ENCODE data around the gene POLD1. TPM values are rescaled to one million over a fixed set of nuclear protein-coding genes. Genes with fewer than 3 reads are reported as not detected.
A peak's percentile ranks its signal among the peaks of the same experiment; 100 is the strongest.

Gene POLD1
- polyA plus RNA-seq, 1 donor from 2014 or later = 32.8 TPM

DNA sequence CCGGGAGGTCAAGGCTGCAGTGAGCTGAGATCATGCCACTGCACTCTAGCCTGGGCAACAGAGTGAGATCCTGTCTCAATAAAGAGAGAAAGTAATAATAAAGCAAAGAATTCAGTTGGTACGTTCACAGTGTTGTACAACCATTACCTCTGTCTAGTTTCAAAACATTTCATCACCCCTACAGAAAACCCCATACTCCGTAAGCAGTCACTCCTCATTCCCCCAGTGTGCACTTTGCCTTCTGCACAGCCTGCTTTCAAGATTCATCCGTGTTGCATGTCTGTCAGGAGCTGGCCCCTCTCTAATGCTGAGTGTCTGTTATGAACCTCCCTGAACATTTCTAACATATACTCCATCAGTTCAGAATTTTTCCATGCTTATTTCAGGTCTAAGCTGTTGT, 9.4 kb downstream of the POLD1 start:
- Mint-ChIP-seq H3K4me3 (no peak overlapping the region), H3K9me3 (no peaks in the 10 kb centered on the region), H3K27ac (peak overlapping the region in 1 of 3 donors; percentile 47), H3K27me3 (no peaks in the 10 kb centered on the region), H3K4me1 (peaks cover 0 to 4% (median 4%) of the 10 kb centered on the region in 3 donors), H3K36me3 (peaks cover 8% of the 10 kb centered on the region)

DNA sequence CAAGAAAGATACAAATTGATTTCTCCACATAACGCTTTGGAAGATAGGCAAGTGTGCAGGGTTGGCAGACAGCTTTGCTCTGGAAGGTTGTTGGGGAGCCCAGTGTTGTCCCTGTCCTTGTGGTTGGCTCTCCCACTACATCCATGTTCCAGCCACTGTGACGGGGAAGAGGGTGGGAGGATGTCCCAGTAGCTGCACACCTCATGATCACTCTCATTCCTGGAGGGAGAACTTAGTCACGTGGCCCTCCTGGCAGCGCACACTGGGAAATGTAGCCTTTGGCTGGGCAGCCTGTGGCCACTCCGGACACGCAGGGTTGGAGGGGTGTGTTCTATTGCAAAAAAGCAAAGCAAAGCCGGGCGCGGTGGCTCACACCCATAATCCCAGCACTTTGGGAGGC, 9.9 kb downstream of the POLD1 start:
- Mint-ChIP-seq H3K4me3 (no peak overlapping the region), H3K27me3 (no peaks in the 10 kb centered on the region), H3K9me3 (no peaks in the 10 kb centered on the region), H3K36me3 (peaks cover 8% of the 10 kb centered on the region), H3K27ac (peak overlapping the region in 1 of 3 donors; percentile 47), H3K4me1 (peaks cover 0 to 4% (median 4%) of the 10 kb centered on the region in 3 donors)

DNA sequence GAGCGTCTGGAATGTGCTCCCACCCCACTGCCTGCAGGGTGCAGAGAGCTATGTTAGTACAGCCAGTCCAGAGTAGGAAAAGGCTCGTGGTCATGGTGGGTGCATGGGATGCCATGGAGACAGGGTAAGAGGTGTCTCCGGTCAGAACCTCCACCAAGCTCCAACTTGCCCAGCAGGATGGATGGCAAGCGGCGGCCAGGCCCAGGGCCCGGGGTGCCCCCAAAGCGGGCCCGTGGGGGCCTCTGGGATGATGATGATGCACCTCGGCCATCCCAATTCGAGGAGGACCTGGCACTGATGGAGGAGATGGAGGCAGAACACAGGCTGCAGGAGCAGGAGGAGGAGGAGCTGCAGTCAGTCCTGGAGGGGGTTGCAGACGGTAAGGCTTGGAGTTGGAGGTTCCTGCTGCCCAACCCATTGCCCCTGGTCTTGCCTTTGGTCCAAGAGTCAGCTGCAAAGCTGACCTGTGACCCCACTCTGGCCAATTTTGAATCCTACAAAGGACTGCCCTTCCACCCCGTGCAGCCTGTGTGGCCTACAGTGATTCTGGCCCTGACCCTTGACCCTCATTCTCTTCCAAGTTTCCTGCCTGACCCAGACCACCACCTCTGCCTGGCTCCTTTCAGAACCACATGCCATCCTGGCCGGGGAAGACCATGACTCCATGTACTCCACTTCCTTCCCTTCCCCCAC, 14.7 kb downstream of the POLD1 start:
- Mint-ChIP-seq H3K4me1 (peaks cover 0 to 5% (median 4%) of the 10 kb centered on the region in 3 donors), H3K27me3 (no peaks in the 10 kb centered on the region), H3K27ac (no peak overlapping the region), H3K9me3 (no peaks in the 10 kb centered on the region), H3K36me3 (peaks cover 5% of the 10 kb centered on the region), H3K4me3 (no peak overlapping the region)

GRCh38 chr19:50399368-50399745, 15.2 kb downstream of the POLD1 start:
- no peaks in the 10 kb centered on the region for H3K9me3 Mint-ChIP-seq
- H3K27me3 Mint-ChIP-seq = no peaks in the 10 kb centered on the region

GRCh38 chr19:50401605-50402450, 17.7 kb downstream of the POLD1 start:
- Mint-ChIP-seq H3K27ac (no peak overlapping the region), H3K4me1 (peaks cover 0 to 3% (median 3%) of the 10 kb centered on the region in 3 donors), H3K4me3 (no peak overlapping the region), H3K27me3 (no peaks in the 10 kb centered on the region), H3K36me3 (peaks cover 5% of the 10 kb centered on the region), H3K9me3 (no peaks in the 10 kb centered on the region)

More at GRCh38 chr19:50399368-50399745, 15.2 kb downstream of the POLD1 start:
- Mint-ChIP-seq H3K4me1 (peaks cover 0 to 5% (median 4%) of the 10 kb centered on the region in 3 donors), H3K4me3 (no peak overlapping the region), H3K36me3 (peaks cover 3% of the 10 kb centered on the region), H3K27ac (peak overlapping the region in 1 of 3 donors; percentile 28)

GRCh38 chr19:50402544-50403301, 18.6 kb downstream of the POLD1 start:
- Mint-ChIP-seq H3K27ac (no peak overlapping the region), H3K9me3 (no peaks in the 10 kb centered on the region), H3K4me1 (peaks cover 0 to 3% (median 1%) of the 10 kb centered on the region in 3 donors), H3K27me3 (no peaks in the 10 kb centered on the region), H3K36me3 (peaks cover 5% of the 10 kb centered on the region), H3K4me3 (no peak overlapping the region)

DNA sequence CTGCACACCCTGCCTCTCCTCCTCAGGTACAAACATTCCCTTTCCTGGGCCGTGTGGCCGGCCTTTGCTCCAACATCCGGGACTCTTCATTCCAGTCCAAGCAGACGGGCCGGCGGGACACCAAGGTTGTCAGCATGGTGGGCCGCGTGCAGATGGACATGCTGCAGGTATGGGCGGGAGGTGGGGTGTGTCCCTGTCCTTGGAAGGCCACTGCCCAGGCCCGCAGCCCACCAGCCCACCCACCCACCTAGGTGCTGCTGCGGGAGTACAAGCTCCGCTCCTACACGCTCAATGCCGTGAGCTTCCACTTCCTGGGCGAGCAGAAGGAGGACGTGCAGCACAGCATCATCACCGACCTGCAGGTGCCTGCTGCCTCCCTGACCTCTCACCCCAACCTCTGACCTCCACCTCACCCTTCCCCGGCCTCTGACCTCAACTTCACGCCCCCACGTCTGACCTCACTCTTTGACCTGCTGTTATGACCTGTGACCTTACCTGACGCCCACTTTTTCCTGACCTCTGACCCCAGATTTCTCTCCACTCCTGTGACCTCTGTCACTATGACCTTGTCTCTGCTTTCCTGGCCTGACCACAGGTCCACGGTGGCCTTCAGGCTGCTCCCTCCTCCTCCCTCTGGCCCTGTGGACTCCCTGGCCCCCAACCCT, 22.1 kb downstream of the POLD1 start:
- peaks cover 7% of the 10 kb centered on the region for H3K36me3 Mint-ChIP-seq
- H3K9me3 Mint-ChIP-seq = no peaks in the 10 kb centered on the region
- no peak overlapping the region for H3K4me3 Mint-ChIP-seq
- no peak overlapping the region for H3K27ac Mint-ChIP-seq
- H3K27me3 Mint-ChIP-seq = no peaks in the 10 kb centered on the region
- peaks cover 0 to 2% (median 0%) of the 10 kb centered on the region in 3 donors for H3K4me1 Mint-ChIP-seq

DNA sequence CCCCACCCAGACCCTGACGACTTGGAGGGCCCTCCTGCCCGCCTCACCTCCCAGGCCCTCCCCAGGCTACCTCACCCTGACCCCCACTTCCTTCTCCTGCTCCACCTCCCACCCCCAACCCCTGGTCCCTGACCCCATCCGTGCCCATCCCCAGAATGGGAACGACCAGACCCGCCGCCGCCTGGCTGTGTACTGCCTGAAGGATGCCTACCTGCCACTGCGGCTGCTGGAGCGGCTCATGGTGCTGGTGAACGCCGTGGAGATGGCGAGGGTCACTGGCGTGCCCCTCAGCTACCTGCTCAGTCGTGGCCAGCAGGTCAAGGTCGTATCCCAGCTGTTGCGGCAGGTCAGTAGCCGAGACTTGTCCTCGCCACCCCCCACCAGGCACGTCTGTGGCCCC, 22.7 kb downstream of the POLD1 start:
- peaks cover 0 to 2% (median 0%) of the 10 kb centered on the region in 3 donors for H3K4me1 Mint-ChIP-seq
- no peaks in the 10 kb centered on the region for H3K27me3 Mint-ChIP-seq
- peaks cover 7% of the 10 kb centered on the region for H3K36me3 Mint-ChIP-seq
- no peak overlapping the region for H3K4me3 Mint-ChIP-seq
- no peaks in the 10 kb centered on the region for H3K9me3 Mint-ChIP-seq
- H3K27ac Mint-ChIP-seq = no peak overlapping the region

DNA sequence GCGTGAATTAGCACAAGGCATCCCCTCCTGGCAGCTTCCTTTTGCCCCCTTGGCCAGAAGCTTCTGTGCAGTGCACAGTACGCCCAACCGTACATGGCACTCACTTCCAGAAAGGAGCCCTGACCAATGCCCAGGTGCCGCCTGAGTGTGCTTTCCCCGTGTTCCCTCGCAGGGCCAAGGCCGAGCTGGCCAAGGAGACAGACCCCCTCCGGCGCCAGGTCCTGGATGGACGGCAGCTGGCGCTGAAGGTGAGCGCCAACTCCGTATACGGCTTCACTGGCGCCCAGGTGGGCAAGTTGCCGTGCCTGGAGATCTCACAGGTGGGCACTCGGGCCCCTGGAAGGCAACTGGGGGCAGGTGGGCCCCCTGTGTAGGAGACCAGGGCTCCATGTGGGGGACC, 25.2 kb downstream of the POLD1 start:
- Mint-ChIP-seq H3K4me3 (no peak overlapping the region), H3K4me1 (peaks cover under 1 to 2% (median 1%) of the 10 kb centered on the region in 3 donors), H3K36me3 (peaks cover 4% of the 10 kb centered on the region)

DNA sequence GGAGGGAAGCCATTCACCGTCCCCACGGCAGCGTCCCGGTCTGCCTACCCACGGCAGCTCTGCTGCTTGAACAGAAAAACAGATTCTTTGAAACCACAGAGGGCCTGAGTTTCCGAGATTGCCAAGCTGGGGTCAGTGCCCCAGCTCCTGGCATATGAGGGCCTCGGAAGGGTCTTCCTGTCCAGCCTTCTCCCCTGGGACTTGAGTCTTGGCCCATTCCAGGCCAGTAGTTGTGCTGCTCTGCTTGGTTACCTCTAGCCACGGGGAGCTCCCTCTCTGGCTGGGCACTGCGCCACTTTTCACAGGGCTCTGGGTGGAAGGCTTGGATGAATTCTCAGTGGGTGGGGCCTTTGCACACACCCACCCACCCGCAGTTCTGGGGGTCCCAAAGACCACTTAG, 26.0 kb downstream of the POLD1 start:
- Mint-ChIP-seq H3K4me3 (peak overlapping the region in 1 of 4 donors; percentile 23), H3K27ac (peak overlapping the region in 2 of 3 donors; percentile 13 to 70), H3K9me3 (no peaks in the 10 kb centered on the region), H3K4me1 (peaks cover 6 to 8% (median 7%) of the 10 kb centered on the region in 3 donors), H3K27me3 (no peaks in the 10 kb centered on the region), H3K36me3 (peaks cover 4% of the 10 kb centered on the region)

More for the DNA sequence above, 25.2 kb downstream of the POLD1 start:
- Mint-ChIP-seq H3K9me3 (no peaks in the 10 kb centered on the region), H3K27ac (peak overlapping the region in 1 of 3 donors; percentile 70), H3K27me3 (no peaks in the 10 kb centered on the region)

GRCh38 chr19:50412419-50412818, 28.3 kb downstream of the POLD1 start:
- Mint-ChIP-seq H3K9me3 (no peaks in the 10 kb centered on the region), H3K27ac (peak overlapping the region in 1 of 3 donors; percentile 62), H3K4me3 (peak overlapping the region in 1 of 4 donors; percentile 56), H3K27me3 (no peaks in the 10 kb centered on the region), H3K4me1 (peaks cover 8 to 13% (median 8%) of the 10 kb centered on the region in 3 donors), H3K36me3 (peaks cover 2% of the 10 kb centered on the region)

DNA sequence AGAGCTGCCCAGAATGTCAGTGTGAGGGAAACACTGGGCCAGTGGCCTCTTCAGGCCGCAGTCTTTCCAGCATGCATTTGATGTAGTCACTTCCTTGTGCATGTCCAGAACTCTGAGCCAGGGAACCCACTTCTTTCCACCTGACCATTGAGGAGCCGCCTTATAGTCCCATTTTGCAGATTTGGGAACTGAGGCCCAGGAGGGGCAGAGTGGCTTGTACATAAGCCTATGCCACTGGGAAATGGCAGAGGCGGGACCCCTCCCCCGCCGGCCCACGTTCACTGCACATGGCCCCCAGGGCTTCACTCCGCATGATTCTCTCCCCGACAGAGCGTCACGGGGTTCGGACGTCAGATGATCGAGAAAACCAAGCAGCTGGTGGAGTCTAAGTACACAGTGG, 28.9 kb downstream of the POLD1 start:
- peak overlapping the region in 1 of 3 donors; percentile 62 for H3K27ac Mint-ChIP-seq
- peaks cover 8 to 13% (median 8%) of the 10 kb centered on the region in 3 donors for H3K4me1 Mint-ChIP-seq
- no peaks in the 10 kb centered on the region for H3K9me3 Mint-ChIP-seq
- no peaks in the 10 kb centered on the region for H3K27me3 Mint-ChIP-seq
- H3K4me3 Mint-ChIP-seq = peak overlapping the region in 1 of 4 donors; percentile 56
- peaks cover 2% of the 10 kb centered on the region for H3K36me3 Mint-ChIP-seq

GRCh38 chr19:50413531-50413930, 29.4 kb downstream of the POLD1 start:
- peaks cover 2% of the 10 kb centered on the region for H3K36me3 Mint-ChIP-seq

More at GRCh38 chr19:50413531-50413930, 29.4 kb downstream of the POLD1 start:
- no peaks in the 10 kb centered on the region for H3K27me3 Mint-ChIP-seq
- peak overlapping the region in 1 of 4 donors; percentile 56 for H3K4me3 Mint-ChIP-seq
- peak overlapping the region in 1 of 3 donors; percentile 62 for H3K27ac Mint-ChIP-seq
- H3K9me3 Mint-ChIP-seq = no peaks in the 10 kb centered on the region
- H3K4me1 Mint-ChIP-seq = peaks cover 8 to 14% (median 8%) of the 10 kb centered on the region in 3 donors
